Stomach (tissue), 9 donors: ENCODE results near the gene CLBA1. TPM values are rescaled to one million over a fixed set of nuclear protein-coding genes. Genes with fewer than 3 reads are reported as not detected.

Experiments
- DNase-seq, 2 donors: peaks; one replicate each; pipeline versions ENCODE4 v3.0.0 to v3.0.0-alpha.2; 2013 to 2019
- H3K27ac ChIP-seq, 5 donors: fragments of 200-600 bp in 4 of 5; sonication (generic) in 4 of 5; one replicate each; pipeline ENCODE4 v1.5.1; 2013 to 2019; ENCODE audit warnings: mild to moderate bottlenecking in 1 of 5, moderate library complexity in 1 of 5
- H3K27me3 ChIP-seq, 3 donors: fragments of 200-600 bp; sonication (generic); one replicate each; pipeline ENCODE4 v1.5.1; 2017 to 2019; ENCODE audit warnings: mixed run types in 1 of 3
- H3K36me3 ChIP-seq, 4 donors: fragments of 200-600 bp; sonication (generic); 1 replicate in 3 of 4; 2 replicates in 1 of 4; pipeline ENCODE4 v1.5.1; 2016 to 2019
- H3K4me1 ChIP-seq, 4 donors: fragments of 200-600 bp; sonication (generic); one replicate each; pipeline ENCODE4 v1.5.1; 2016 to 2019
- H3K4me3 ChIP-seq, 4 donors: fragments of 200-600 bp; sonication (generic) in 3 of 4; one replicate each; pipeline ENCODE4 v1.5.1; 2016 to 2019; ENCODE audit warnings: mild to moderate bottlenecking in 1 of 4
- H3K9me3 ChIP-seq, 4 donors: fragments of 200-600 bp; sonication (generic); one replicate each; pipeline ENCODE4 v1.5.1; 2016 to 2019
- EP300 ChIP-seq: sonication (generic); formaldehyde crosslinking; IDR thresholded peaks from one replicate; pipeline ENCODE4 v1.6.1; 2017; ENCODE audit warnings: antibody characterized with exemption
- POLR2A ChIP-seq, 4 donors: fragments of 450-650 bp; IDR thresholded peaks; one replicate each; pipeline ENCODE4 v1.6.1; 2016; ENCODE audit warnings: antibody characterized with exemption in 4 of 4, control low read depth in 2 of 4, mild to moderate bottlenecking in 1 of 4, moderate library complexity in 1 of 4
- POLR2AphosphoS5 ChIP-seq, 3 donors: sonication (generic); formaldehyde crosslinking; IDR thresholded peaks; one replicate each; pipeline ENCODE4 v1.6.1; 2016; ENCODE audit warnings: antibody characterized with exemption in 3 of 3
- WGBS, 5 donors: extraction: QIAGEN DNeasy Blood & Tissue Kit in 3 of 5; methylation state at CpG; one replicate each; pipeline versions ENCODE4 v1.1.5 to v1.1.7; 2013 to 2018; 5-methylcytosine and 5-hydroxymethylcytosine counted together
- intact Hi-C: fragments of 100-400 bp; cut with DNase I; formaldehyde crosslinking; loops from one replicate; pipeline ENCODE4 v1.15.1; 2023; ENCODE audit warnings: low total_unique reads
- polyA plus RNA-seq, 3 donors: library from polyadenylated mRNA; stranded (reverse); fragments of 200-250 nt; gene quantifications; one replicate each; pipeline ENCODE4 v1.2.3, GENCODE V29; 2013
- total RNA-seq, 5 donors: library from RNA; depleted of rRNA; stranded (reverse); fragments of >200 nt; gene quantifications; one replicate each; pipeline versions ENCODE4 v1.1.0 to v1.2.3, GENCODE V29; 2014 to 2016
- TF ChIP-seq, protein P1 (sequence below), 7 experiments: fragments of 450-650 bp in 4 of 7; fragments of 200-600 bp in 3 of 7; sonication (generic) in 3 of 7; IDR thresholded peaks; one replicate each; pipeline ENCODE4 v1.5.1; 2016 to 2019; ENCODE audit warnings: antibody characterized with exemption in 7 of 7, control low read depth in 2 of 7, mild to moderate bottlenecking in 1 of 7
- donor health status: healthy with polysubstance abuse.
- donor health status: Bipolar disorder and iron deficiency.
- donor health status: healthy.

Gene CLBA1
- total and polyA plus RNA-seq, 8 donors, result 3.5 to 13.9 (median 5.8) TPM; not detected in 1

DNA sequence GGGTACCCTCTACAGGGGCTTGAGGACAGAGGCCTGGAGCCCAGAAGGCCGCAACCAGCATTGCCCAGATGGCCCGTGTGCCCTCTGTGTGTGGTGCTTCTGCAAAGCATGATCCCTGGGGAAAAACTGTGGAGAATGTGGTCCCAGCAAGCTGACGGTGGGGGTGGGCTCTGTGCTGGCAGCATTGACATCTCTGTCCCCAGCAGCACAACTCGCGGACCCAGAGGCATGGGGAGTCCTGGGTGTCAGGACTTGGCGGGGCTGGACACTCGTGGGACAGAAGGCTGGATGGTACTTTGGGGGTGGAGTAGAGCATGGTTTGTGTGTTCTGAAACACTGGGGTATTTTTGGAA is 4.3 kb downstream of the CLBA1 start:
- no peak for DNase-seq
- TF ChIP-seq, protein P1, sequence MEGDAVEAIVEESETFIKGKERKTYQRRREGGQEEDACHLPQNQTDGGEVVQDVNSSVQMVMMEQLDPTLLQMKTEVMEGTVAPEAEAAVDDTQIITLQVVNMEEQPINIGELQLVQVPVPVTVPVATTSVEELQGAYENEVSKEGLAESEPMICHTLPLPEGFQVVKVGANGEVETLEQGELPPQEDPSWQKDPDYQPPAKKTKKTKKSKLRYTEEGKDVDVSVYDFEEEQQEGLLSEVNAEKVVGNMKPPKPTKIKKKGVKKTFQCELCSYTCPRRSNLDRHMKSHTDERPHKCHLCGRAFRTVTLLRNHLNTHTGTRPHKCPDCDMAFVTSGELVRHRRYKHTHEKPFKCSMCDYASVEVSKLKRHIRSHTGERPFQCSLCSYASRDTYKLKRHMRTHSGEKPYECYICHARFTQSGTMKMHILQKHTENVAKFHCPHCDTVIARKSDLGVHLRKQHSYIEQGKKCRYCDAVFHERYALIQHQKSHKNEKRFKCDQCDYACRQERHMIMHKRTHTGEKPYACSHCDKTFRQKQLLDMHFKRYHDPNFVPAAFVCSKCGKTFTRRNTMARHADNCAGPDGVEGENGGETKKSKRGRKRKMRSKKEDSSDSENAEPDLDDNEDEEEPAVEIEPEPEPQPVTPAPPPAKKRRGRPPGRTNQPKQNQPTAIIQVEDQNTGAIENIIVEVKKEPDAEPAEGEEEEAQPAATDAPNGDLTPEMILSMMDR (IDR thresholded peaks at IDR 0.05), result no peak
- TF ChIP-seq EP300, result no peak
- no peak for TF ChIP-seq POLR2AphosphoS5 (IDR thresholded peaks at IDR 0.05)
- peaks cover 10 to 19% (median 18%) of the 10 kb centered on the region in 4 donors for H3K4me1 ChIP-seq
- peaks cover 10 to 44% (median 34%) of the 10 kb centered on the region in 4 donors for H3K36me3 ChIP-seq
- intact Hi-C loops, result no loop called here
- WGBS, 5 donors, result 86 to 93% (median 88%) methylated on average over 7 of the region's 7 CpGs
- no peaks in the 10 kb centered on the region for H3K9me3 ChIP-seq
- H3K4me3 ChIP-seq, result no peak overlapping the region
- no peak overlapping the region for H3K27ac ChIP-seq
- no peaks in the 10 kb centered on the region for H3K27me3 ChIP-seq

DNA sequence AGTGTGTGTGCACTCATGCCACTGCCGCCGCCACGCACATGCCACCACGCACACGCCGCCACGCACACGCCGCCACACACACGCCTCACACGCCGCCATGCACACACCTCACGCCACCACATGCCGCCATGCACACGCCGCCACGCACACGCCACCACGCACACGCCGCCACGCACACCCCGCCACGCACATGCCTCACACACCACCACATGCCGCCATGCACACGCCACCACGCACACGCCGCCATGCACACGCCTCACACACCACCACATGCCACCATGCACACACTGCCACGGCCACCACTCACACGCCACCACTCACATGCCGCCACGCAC is 6.3 kb downstream of the CLBA1 start:
- H3K4me1 ChIP-seq, result peaks cover under 1 to 6% (median 3%) of the 10 kb centered on the region in 4 donors
- TF ChIP-seq EP300, result no peak
- intact Hi-C loops, result no loop called here
- H3K27me3 ChIP-seq, result no peaks in the 10 kb centered on the region
- WGBS, 5 donors, result 97 to 99% (median 98%) methylated on average over 17 to 34 of the region's 34 CpGs
- H3K27ac ChIP-seq, result no peak overlapping the region
- H3K9me3 ChIP-seq, result no peaks in the 10 kb centered on the region
- no peak overlapping the region for H3K4me3 ChIP-seq
- H3K36me3 ChIP-seq, result peaks cover 10 to 62% (median 50%) of the 10 kb centered on the region in 4 donors
- DNase-seq, result no peak

DNA sequence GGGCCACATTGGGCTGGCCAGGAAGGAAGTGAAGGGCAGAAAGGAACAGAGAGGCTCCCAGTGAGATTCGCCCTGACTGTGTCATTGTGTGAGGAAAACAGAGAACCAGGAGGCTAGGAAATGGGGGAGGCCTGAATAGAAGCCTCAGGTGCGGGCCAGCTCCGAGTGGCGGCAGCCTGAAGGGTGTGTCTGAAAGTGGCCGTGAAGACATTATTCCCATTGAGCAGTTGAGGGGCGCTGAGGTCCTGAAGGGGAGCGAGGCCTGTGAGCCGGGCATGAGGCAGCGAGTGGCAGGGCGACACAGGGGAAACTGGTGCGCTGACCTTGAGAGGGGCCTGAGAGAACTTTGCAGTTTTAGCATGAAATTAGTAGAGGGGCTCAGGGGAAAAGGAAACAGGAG is 6.9 kb downstream of the CLBA1 start:
- no peak overlapping the region for H3K27ac ChIP-seq
- 92 to 98% (median 95%) methylated on average over 11 of the region's 11 CpGs for WGBS, 5 donors
- H3K4me3 ChIP-seq, result no peak overlapping the region
- H3K9me3 ChIP-seq, result no peaks in the 10 kb centered on the region
- peaks cover 10 to 62% (median 50%) of the 10 kb centered on the region in 4 donors for H3K36me3 ChIP-seq
- no peaks in the 10 kb centered on the region for H3K27me3 ChIP-seq
- TF ChIP-seq POLR2AphosphoS5 (IDR thresholded peaks at IDR 0.05), result no peak
- no peaks in the 10 kb centered on the region for H3K4me1 ChIP-seq
- intact Hi-C loops, result no loop called here
- no peak for DNase-seq

DNA sequence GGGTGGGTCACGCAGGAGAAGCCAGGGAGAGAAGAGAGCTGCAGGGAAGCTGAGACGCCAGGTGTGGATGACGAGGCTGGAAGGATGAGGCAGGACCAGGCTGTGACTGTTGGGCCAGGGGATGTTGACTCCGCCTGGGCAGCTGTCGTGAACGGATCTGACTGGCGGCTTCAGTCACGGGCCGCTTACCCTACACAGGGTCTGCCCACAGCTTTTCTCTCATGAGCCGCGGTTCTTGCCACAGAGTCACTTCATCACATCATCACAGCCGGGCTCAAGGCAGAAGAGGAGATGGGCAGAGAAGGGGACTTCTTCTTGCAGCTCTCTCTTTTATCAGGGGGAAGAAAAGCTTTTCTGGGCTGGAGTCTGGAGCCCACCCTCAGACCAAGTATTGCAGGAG is 7.7 kb downstream of the CLBA1 start:
- peaks cover 10 to 62% (median 50%) of the 10 kb centered on the region in 4 donors for H3K36me3 ChIP-seq
- no peak for DNase-seq
- TF ChIP-seq POLR2A (IDR thresholded peaks at IDR 0.05) (no peak), POLR2AphosphoS5 (IDR thresholded peaks at IDR 0.05) (no peak), EP300 (no peak)
- TF ChIP-seq, protein P1 (IDR thresholded peaks at IDR 0.05), result no peak
- H3K4me3 ChIP-seq, result no peak overlapping the region
- 93 to 95% (median 94%) methylated on average over 12 of the region's 12 CpGs for WGBS, 5 donors
- no peaks in the 10 kb centered on the region for H3K9me3 ChIP-seq
- no peaks in the 10 kb centered on the region for H3K4me1 ChIP-seq
- intact Hi-C loops, result no loop called here
- H3K27me3 ChIP-seq, result no peaks in the 10 kb centered on the region
- H3K27ac ChIP-seq, result no peak overlapping the region

DNA sequence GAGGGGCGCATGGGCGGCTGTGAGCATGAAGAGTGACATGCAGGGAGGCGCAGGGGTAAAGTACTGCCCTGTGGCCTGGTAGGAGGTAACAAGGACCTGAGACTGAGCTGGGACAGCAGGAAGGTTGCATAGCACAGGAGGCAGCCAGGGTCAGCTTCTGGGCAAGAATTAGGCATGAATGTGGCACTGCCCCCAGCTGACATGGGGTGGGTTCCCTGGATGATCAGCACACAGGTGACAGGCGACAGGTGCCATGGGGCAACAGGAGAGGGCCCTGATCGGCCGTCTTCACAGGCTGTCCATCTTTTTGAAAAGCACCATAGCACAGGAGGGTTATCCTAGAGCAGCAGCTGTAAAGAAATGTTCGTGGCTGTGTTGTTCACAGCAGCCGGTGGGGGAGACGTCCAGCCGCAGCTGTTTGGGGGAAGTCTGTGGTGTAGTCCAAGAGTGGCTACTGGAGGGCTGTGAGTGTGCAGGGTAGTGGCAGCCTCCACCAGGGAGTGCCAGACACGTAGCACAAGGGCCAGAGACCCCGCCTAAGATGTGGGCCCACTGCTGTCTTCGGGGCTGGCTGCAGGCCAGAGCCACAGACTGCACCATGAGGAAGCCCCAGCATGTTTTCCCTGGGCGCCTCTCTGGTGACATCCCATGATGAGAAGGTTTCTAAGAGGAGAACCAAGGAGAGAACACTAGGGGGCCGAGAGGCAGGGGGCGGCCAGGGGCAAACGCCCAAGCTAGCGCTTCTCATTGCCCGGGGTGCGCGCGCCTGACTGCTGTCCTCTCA is 8.4 kb downstream of the CLBA1 start:
- H3K4me3 ChIP-seq, result no peak overlapping the region
- WGBS, 5 donors, result 81 to 86% (median 84%) methylated on average over 20 to 22 of the region's 22 CpGs
- intact Hi-C loops, result no loop called here
- TF ChIP-seq, protein P1 (IDR thresholded peaks at IDR 0.05), result no peak
- TF ChIP-seq EP300 (no peak), POLR2A (IDR thresholded peaks at IDR 0.05) (no peak), POLR2AphosphoS5 (IDR thresholded peaks at IDR 0.05) (no peak)
- H3K9me3 ChIP-seq, result peaks cover 0 to under 1% (median 0%) of the 10 kb centered on the region in 4 donors
- DNase-seq, result no peak
- H3K27me3 ChIP-seq, result no peaks in the 10 kb centered on the region
- H3K27ac ChIP-seq, result no peak overlapping the region
- peaks cover 10 to 61% (median 50%) of the 10 kb centered on the region in 4 donors for H3K36me3 ChIP-seq
- H3K4me1 ChIP-seq, result no peaks in the 10 kb centered on the region
